ENCODE results near the gene SNAP29.
"Not testable (repeated sequence)": the region's sequence is repeated elsewhere in the genome, so short reads cannot be mapped to it uniquely, and the experiment has no call there.

SNAP29 gene

GRCh38 chr22:20823264-20823663, 35.5 kb upstream of the SNAP29 start:
- no peak for ATAC-seq
- TF ChIP-seq PATZ1 (CRISPR knock-in tag; IDR thresholded peaks at IDR 0.05; ENCODE audit: borderline replicate concordance) (no peak), POU6F1 (CRISPR knock-in tag; IDR thresholded peaks at IDR 0.05; ENCODE audit: borderline replicate concordance, low read depth) (no peak), ISL1 (CRISPR knock-in tag; IDR thresholded peaks at IDR 0.05) (no peak), CSRNP3 (CRISPR knock-in tag; IDR thresholded peaks at IDR 0.05) (no peak), GLIS3 (CRISPR knock-in tag; IDR thresholded peaks at IDR 0.05) (no peak), ARNTL (CRISPR knock-in tag; IDR thresholded peaks at IDR 0.05; ENCODE audit: borderline replicate concordance, low read depth) (no peak), PPARA (CRISPR knock-in tag; IDR thresholded peaks at IDR 0.05; ENCODE audit: borderline replicate concordance) (no peak), CREB5 (CRISPR knock-in tag; IDR thresholded peaks at IDR 0.05; ENCODE audit: low read depth) (no peak), RARB (CRISPR knock-in tag; IDR thresholded peaks at IDR 0.05) (no peak), BACH2 (CRISPR knock-in tag; IDR thresholded peaks at IDR 0.05; ENCODE audit: borderline replicate concordance) (no peak), TCF4 (CRISPR knock-in tag; IDR thresholded peaks at IDR 0.05; ENCODE audit: borderline replicate concordance) (no peak), ZNF70 (CRISPR knock-in tag; IDR thresholded peaks at IDR 0.05) (no peak), ZC3H10 (CRISPR knock-in tag; IDR thresholded peaks at IDR 0.05) (no peak)

- ATAC-seq, result not testable (repeated sequence)
These were observed 33.6 kb upstream of the SNAP29 start for GRCh38 chr22:20825216-20825615.

- TF ChIP-seq PPARA (CRISPR knock-in tag; IDR thresholded peaks at IDR 0.05; ENCODE audit: borderline replicate concordance), result no peak
- TF ChIP-seq CREB5 (CRISPR knock-in tag; IDR thresholded peaks at IDR 0.05; ENCODE audit: low read depth), result no peak
- no peak for TF ChIP-seq ZC3H10 (CRISPR knock-in tag; IDR thresholded peaks at IDR 0.05)
- TF ChIP-seq ZNF8 (CRISPR knock-in tag; IDR thresholded peaks at IDR 0.05), result no peak
- no peak for TF ChIP-seq ZNF565 (CRISPR knock-in tag; conservative IDR thresholded peaks at IDR 0.05; ENCODE audit: low read depth)
- TF ChIP-seq CSDC2 (CRISPR knock-in tag; IDR thresholded peaks at IDR 0.05), result no peak
- no peak for TF ChIP-seq TOX (CRISPR knock-in tag; IDR thresholded peaks at IDR 0.05; ENCODE audit: borderline replicate concordance)
- no peak for TF ChIP-seq ZNF70 (CRISPR knock-in tag; IDR thresholded peaks at IDR 0.05)
- TF ChIP-seq ISL1 (CRISPR knock-in tag; IDR thresholded peaks at IDR 0.05), result no peak
- TF ChIP-seq PATZ1 (CRISPR knock-in tag; IDR thresholded peaks at IDR 0.05; ENCODE audit: borderline replicate concordance), result no peak
- no peak for TF ChIP-seq RARB (CRISPR knock-in tag; IDR thresholded peaks at IDR 0.05)
- TF ChIP-seq POU6F1 (CRISPR knock-in tag; IDR thresholded peaks at IDR 0.05; ENCODE audit: borderline replicate concordance, low read depth), result no peak
- ATAC-seq, result no peak
These were observed 33.2 kb upstream of the SNAP29 start for GRCh38 chr22:20825624-20826023.

GRCh38 chr22:20826373-20827152, 32.2 kb upstream of the SNAP29 start:
- not testable (repeated sequence) for ATAC-seq
